HepG2 (cell line): ENCODE data around the gene HID1. TPM values are rescaled to one million over a fixed set of nuclear protein-coding genes. Genes with fewer than 3 reads are reported as not detected.
A peak's percentile ranks its signal among the peaks of the same experiment; 100 is the strongest.

Experiments used
- ARHGAP35 ChIP-seq: sonication (generic); formaldehyde crosslinking; IDR thresholded peaks from 2 replicates; pipeline ENCODE4 v1.9.0; 2022; ENCODE audit warnings: mild to moderate bottlenecking, inconsistent platforms, moderate library complexity, missing genetic modification reagents, borderline replicate concordance
- ARID5B ChIP-seq: IDR thresholded peaks from 2 replicates; pipeline ENCODE4 v1.4.0; 2020; ENCODE audit warnings: mild to moderate bottlenecking, missing genetic modification reagents
- ARNTL ChIP-seq: sonication (generic); formaldehyde crosslinking; IDR thresholded peaks from 2 replicates; pipeline ENCODE4 v1.4.0; 2020; ENCODE audit warnings: mild to moderate bottlenecking, missing genetic modification reagents
- CEBPZ ChIP-seq: IDR thresholded peaks from 2 replicates; pipeline ENCODE4 v1.6.1; 2012; ENCODE audit warnings: low read length, improper control_type of control experiment
- GATAD2A ChIP-seq: IDR thresholded peaks from 2 replicates; pipeline ENCODE4 v1.6.1; 2016
- KAT7 ChIP-seq: IDR thresholded peaks from 2 replicates; pipeline ENCODE4 v1.6.1; 2018; ENCODE audit warnings: borderline replicate concordance, missing compliant biosample characterization
- KDM2A ChIP-seq: sonication (generic); formaldehyde crosslinking; IDR thresholded peaks from 2 replicates; pipeline ENCODE4 v1.4.0; 2020; ENCODE audit warnings: low read depth, missing genetic modification reagents, borderline replicate concordance
- PLRG1 ChIP-seq: fragments of 450-650 bp; conservative IDR thresholded peaks from 2 replicates; pipeline ENCODE4 v1.6.1; 2016
- RAD21 ChIP-seq: fragments of 450-650 bp; formaldehyde crosslinking; IDR thresholded peaks from 2 replicates; pipeline ENCODE4 v1.5.0; 2020; ENCODE audit warnings: mild to moderate bottlenecking
- SMAD3 ChIP-seq: sonication (generic); formaldehyde crosslinking; IDR thresholded peaks from 2 replicates; pipeline ENCODE4 v1.4.0; 2020; ENCODE audit warnings: missing genetic modification reagents
- SP4 ChIP-seq: sonication (generic); formaldehyde crosslinking; IDR thresholded peaks from 2 replicates; pipeline ENCODE4 v1.8.1; 2023; ENCODE audit warnings: mild to moderate bottlenecking, missing genetic modification reagents
- ZFP37 ChIP-seq: sonication (generic); formaldehyde crosslinking; IDR thresholded peaks from 2 replicates; pipeline ENCODE4 v1.4.0; 2020; ENCODE audit warnings: missing genetic modification reagents, borderline replicate concordance
- ZKSCAN1 ChIP-seq: fragments of 150-350 bp; IDR thresholded peaks from 2 replicates; pipeline ENCODE4 v1.6.1; 2014; ENCODE audit warnings: low read length
- ZNF20 ChIP-seq: sonication (generic); formaldehyde crosslinking; IDR thresholded peaks from 2 replicates; pipeline ENCODE4 v1.4.0; 2020; ENCODE audit warnings: mild to moderate bottlenecking, moderate library complexity, missing genetic modification reagents
- ZNF354B ChIP-seq: sonication (generic); formaldehyde crosslinking; IDR thresholded peaks from 2 replicates; pipeline ENCODE4 v1.8.0; 2022; ENCODE audit warnings: mild to moderate bottlenecking, missing genetic modification reagents
- ZNF414 ChIP-seq: sonication (generic); formaldehyde crosslinking; IDR thresholded peaks from 2 replicates; pipeline ENCODE4 v1.5.0; 2020; ENCODE audit warnings: missing genetic modification reagents
- ZNF619 ChIP-seq: sonication (generic); formaldehyde crosslinking; IDR thresholded peaks from 2 replicates; pipeline ENCODE4 v1.4.0; 2020; ENCODE audit warnings: mild to moderate bottlenecking, missing genetic modification reagents
- ZNF687 ChIP-seq: sonication (generic); formaldehyde crosslinking; IDR thresholded peaks from 2 replicates; pipeline ENCODE4 v1.5.1; 2020; ENCODE audit warnings: mild to moderate bottlenecking, missing genetic modification reagents, moderate library complexity
- polyA plus RNA-seq, 8 experiments: library from polyadenylated mRNA; depleted of rRNA in 3 of 8; stranded (reverse) in 7 of 8; unstranded in 1 of 8; fragments of >200 nt; fragmentation: Illumina TruSeq in 4 of 8; extraction: Trizol in 4 of 8; gene quantifications; 2 replicates each; pipeline versions ENCODE4 v1.2.1 to v1.2.3, GENCODE V29; 2011 to 2016; ENCODE audit warnings: low read depth in 4 of 8, missing spikeins in 1 of 8, mixed read lengths in 1 of 8; ENCODE audit not compliant: insufficient read depth in 1 of 8
- total RNA-seq, 5 experiments: library from RNA; depleted of rRNA; stranded (reverse); fragments of >200 nt; fragmentation: Illumina TruSeq; extraction: Trizol; gene quantifications; 2 replicates each; pipeline ENCODE4 v1.2.3, GENCODE V29; 2016; ENCODE audit warnings: low read depth in 1 of 5

Gene HID1
- total and polyA plus RNA-seq, 2 of the 13 experiments (the other 11 are each of a cell fraction or from before 2014, with no cell fraction given) = 2.1 to 10.6 TPM

GRCh38 chr17:74957935-74958740 lies 14.4 kb downstream of the HID1 start (continued):
- TF ChIP-seq CEBPZ (no peak), ARHGAP35 (CRISPR knock-in tag) (no peak), KDM2A (CRISPR knock-in tag) (peak; percentile 74; the same call in 1 of the 2 replicates), ZKSCAN1 (no peak), ZNF414 (CRISPR knock-in tag) (no peak), ZNF354B (CRISPR knock-in tag) (no peak), KAT7 (CRISPR knock-in tag) (no peak), SP4 (CRISPR knock-in tag) (no peak), ZNF20 (CRISPR knock-in tag) (no peak), ARNTL (no peak), ARID5B (CRISPR knock-in tag) (no peak), ZNF619 (CRISPR knock-in tag) (no peak), SMAD3 (CRISPR knock-in tag) (peak; percentile 26; the same call in 1 of the 2 replicates), RAD21 (CRISPR knock-in tag) (peak; percentile 89), GATAD2A (0 out of 2 replicates have a peak, but pooled peaks have one; percentile 14), ZFP37 (CRISPR knock-in tag) (no peak), PLRG1 (no peak), ZNF687 (peak; percentile 6; the same call in 1 of the 2 replicates)
